Fibroblast of peridontal ligament (primary cell): Measurements from ENCODE around the gene TLCD1.
"Not testable (repeated sequence)": the region's sequence is repeated elsewhere in the genome, so short reads cannot be mapped to it uniquely, and the experiment has no call there.

Experiments
- DNase-seq: peaks from one replicate; pipeline ENCODE4 v3.0.0-alpha.2; 2010; ENCODE audit errors: extremely low read depth

TLCD1 gene

DNA sequence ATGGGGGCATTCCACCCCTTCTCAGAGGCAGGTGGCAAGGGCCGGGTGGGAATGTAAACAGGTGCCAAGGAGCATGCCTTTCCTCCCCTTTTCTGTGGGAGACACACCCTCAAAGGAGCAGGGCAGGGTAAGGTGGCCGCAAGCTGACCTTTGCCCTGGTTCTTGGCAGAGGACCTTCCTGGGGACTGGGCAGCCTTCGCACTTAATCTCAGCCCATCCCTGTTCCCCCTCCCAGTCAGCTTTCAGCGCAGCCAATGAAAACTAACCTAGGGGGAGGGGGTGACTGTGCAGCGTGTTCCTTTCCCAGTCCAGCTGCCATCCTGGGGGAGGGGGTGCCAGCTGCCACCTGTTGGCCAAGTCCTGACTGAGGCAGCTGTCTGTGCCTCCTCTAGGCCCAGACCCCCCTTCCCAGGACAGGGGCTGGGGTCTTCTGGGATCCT is 20.6 kb upstream of the TLCD1 start:
- DNase-seq = no peak

- DNase-seq = no peak
Observed at GRCh38 chr17:28745786-28746411, 19.9 kb upstream of the TLCD1 start.

DNA sequence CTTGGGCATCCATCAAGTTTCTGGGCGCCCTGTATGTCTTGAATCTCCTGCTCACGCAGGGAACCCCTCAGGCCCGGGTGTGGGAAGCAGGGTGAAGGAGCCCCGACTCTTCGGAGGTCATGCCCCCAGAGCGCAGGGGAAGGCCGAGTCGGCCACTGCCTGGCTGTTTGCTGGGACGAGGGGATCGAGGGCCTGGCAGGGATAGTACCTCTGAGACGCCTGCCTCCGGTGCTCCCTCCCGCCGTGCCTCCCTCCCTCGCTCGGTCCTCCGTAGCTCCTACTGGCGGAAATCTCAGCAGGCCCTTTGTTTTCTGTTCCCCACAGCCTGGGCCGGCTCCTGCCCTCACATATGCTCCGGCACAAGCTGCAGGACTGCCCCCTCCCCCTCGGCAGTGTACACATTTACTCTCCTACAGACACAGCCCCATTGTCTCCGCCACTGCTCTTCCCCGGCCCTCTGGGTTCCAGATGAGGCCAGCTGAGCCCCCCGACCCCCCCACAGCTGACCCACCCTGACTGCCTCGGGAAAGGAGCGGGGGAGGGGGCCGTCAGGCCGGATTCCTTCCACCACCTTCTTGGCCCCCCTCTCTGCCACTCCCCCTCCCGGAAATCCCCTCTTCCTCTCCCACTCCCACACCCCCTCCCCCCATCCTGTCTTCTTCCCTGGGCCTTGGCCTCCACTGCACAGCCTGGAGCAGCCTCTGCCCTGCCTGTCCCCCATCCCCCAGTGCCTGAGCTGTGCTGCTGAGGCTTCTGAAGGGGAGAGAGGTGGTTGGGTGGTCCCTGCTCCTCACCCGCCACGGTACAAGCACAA is 19.1 kb upstream of the TLCD1 start:
- peak; percentile 38 for DNase-seq

- peak; percentile 36 for DNase-seq
Observed at GRCh38 chr17:28744104-28744971, 18.3 kb upstream of the TLCD1 start.

DNA sequence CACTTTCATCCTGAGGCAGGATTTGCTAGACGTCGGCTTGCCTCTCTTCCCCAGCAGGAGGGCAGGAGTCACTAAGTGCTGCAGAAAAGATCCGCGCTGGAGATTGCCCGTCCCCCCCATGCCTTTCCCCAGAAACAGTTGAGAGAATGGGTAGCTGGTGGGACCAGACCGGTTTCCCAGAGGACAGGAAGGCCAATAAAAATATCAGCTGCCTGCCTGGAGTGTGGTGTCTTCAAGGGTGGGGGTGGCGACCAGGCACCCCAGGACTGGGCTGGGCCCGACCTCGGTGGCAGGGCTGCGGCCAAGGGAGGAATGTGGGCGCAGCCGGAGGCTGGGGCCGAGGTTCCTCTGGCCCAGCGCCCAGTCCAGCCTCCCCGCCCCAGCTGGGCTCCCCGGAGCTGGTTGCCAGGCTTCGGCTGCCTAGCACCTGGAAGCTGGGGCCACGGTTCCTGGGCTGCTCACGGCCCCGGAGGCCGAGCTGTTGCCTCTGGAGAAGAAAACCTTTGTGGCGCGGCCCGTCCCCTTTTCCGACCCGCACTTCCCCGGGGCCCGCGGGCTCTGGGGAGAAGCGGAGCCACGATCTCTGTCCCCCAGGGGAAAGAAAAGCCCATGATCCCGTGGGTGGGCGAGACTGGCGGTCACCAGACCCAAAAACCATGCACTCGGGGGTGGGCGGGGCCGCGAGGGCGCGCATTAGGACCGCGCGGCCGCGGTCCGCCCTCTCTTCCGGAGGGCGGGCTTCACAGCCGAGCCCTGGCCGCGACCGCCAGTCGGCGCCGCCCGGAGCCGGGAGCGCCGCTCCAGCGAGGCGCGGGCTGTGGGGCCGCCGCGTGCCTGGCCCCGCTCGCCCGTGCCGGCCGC is 17.4 kb upstream of the TLCD1 start, which contains the start of gene TRAF4:
TSS of gene TRAF4 (plus strand) at position 769 of the 861 bp plus-strand sequence. CDS start 102 bp downstream, outside the sequence.
- peak; percentile 86 for DNase-seq

GRCh38 chr17:28741358-28742349 is 15.6 kb upstream of the TLCD1 start:
- no peak for DNase-seq

DNA sequence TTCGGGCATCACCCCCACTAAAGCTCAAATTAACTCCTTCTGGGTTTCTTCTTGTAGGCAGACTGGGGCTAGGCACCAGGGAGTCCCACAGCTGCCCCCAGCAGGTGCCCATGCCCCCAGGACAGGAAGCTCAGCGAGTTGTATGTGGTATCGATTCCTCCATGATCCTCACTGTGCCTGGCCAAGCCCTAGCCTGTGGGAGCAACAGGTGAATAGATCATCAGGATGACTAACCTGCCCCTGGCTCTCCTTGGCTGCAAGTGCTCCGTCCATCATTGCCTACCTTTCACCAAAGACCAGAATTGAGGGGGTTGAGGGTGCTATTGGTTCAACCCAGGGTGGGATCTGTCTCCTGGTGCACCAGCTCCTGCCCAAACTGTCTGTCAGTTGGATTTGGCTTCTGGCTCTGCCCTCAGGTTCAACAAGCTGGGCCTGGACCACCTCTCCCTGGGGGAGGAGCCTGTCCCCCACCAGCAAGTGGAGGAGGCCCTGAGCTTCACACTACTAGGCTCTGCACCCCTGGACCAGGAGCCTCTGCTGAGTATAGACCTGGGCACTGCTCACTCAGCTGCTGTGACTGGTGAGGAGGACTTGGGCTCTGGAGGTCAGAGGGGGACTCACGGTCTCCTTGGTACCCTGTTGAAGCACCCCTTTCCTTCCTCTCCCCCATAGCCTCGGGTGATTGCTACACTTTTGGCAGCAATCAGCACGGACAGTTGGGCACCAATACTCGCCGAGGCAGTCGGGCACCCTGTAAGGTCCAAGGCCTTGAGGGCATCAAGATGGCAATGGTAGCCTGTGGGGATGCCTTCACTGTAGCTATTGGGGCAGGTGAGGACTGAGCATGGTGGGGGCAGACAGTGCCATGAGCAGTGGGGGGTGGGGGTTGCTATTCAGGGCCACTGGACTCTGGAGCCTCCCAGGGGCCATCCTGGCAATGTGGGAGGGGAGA is 14.6 kb upstream of the TLCD1 start:
- no peak for DNase-seq

GRCh38 chr17:28738680-28739384 is 12.8 kb upstream of the TLCD1 start:
- no peak for DNase-seq

DNA sequence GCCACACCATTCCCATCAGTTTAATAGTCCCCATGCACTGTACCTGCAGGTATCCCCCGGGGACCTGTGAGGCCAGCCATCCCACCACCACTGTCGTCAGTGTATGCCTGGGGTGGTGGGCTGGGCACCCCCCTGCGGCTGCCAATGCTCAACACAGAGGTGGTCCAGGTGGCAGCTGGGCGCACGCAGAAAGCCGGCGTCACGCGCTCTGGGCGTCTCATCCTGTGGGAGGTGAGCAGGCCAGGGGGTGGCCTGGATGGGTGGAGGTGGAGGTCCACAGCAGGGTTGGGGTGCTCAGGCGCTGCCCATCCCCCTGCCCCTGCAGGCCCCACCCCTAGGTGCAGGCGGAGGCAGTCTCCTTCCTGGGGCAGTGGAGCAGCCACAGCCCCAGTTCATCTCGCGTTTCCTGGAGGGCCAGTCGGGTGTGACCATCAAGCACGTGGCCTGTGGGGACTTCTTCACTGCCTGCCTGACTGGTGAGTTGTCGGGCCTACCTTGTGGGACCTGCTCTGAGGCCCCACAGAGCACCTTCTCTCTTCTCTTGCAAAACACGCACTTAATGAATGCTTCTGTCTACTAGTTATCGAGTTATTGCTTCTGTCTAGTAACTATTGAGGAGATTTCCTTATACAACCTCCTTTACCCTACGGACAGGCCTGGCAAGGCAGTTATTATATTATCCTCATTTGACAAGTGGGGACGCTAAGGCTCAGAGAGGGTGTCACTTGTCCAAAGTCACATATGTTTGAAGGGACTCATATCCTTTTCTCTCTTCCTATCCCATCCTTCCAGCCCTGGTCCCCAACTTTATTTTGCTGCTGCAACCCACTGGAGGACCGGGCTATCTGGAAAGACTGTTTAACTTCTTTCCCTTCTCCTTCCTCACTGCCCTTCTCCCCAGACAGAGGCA is 12.0 kb upstream of the TLCD1 start:
- DNase-seq = no peak

- DNase-seq = no peak
Observed at GRCh38 chr17:28737316-28737715, 11.3 kb upstream of the TLCD1 start.

- not testable (repeated sequence) for DNase-seq
Observed at GRCh38 chr17:28735913-28736769, 10.1 kb upstream of the TLCD1 start.

DNA sequence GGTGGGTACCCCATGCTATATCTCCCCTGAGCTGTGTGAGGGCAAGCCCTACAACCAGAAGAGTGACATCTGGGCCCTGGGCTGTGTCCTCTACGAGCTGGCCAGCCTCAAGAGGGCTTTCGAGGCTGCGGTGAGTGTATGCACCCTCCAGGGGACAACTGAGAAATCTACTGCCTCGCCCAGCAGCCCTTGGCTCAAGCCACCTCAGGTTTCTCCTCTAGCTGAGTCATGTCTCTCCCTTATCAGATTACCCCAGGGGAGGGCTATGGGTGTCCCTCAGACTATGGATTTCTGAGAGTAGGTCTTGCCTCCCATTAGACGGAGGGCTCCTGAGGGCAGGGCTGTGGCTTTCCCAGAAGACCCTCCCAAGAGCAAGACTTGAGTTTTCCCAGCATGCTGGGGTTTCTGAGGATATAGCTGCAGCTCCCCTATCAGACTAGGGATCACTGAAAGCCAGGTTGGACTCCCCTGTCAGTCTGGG is 9.2 kb upstream of the TLCD1 start:
- DNase-seq = no peak

DNA sequence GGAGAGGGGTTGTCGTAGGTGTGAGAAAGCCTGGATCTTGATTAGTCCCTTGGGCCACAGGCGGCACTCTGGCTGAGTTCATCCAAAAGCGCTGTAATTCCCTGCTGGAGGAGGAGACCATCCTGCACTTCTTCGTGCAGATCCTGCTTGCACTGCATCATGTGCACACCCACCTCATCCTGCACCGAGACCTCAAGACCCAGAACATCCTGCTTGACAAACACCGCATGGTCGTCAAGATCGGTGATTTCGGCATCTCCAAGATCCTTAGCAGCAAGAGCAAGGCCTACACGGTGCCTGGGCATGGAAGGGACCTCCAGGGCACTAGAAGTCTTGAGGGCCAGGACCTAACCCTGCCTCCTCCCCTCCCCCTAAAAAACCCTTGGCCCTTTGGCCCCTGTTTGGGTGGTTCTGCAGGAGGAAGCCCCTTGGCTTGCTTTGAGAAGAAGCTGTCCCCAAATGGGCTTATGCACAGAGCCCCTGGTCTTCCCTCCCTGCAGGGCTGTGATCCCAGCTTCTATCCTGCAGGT is 8.7 kb upstream of the TLCD1 start:
- DNase-seq = no peak

DNA sequence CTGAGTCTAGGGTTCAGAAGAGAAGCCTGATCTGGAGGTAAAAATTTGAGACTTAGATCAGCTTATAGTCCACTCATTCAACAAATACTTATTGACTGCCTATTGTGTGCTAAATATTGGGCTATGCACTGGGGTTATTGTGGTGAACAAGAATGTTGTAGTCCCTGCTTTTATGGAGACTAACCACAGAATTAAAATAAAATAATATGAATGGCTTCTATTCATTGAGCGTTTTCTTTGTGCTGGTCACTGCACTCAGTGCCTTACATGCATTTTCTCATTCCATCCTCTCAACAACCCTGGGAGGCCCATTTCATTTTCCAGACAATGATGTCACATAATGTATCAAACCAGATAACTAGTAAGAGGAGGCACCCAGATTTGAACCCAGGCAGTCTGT is 7.3 kb upstream of the TLCD1 start:
- DNase-seq = no peak

DNA sequence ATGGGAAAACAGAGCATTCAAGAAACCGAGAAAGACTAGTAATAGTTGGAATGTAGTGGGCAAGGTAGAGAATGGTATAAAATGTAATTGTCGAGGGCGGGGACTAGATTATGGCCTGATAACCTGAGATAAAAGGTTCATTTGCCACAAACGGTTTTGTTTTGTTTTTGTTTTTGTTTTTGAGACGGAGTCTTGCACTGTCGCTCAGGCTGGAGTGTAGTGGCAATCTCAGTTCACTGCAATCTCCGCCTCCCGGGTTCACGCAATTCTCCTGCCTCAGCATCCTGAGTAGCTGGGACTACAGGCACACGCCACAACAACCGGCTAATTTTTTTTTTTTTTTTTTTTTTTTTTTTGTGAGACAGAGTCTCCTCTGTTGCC is 3.9 kb upstream of the TLCD1 start:
- DNase-seq = no peak
